NCI-H1930 (cell line): ENCODE results near the gene EVA1C.
"Not testable (repeated sequence)": the region's sequence is repeated elsewhere in the genome, so short reads cannot be mapped to it uniquely, and the experiment has no call there.

Experiments used
- DNase-seq, 2 experiments: peaks; one replicate each; lab custom pipeline; 2025; lab: John Stamatoyannopoulos, UW

The EVA1C gene

DNA sequence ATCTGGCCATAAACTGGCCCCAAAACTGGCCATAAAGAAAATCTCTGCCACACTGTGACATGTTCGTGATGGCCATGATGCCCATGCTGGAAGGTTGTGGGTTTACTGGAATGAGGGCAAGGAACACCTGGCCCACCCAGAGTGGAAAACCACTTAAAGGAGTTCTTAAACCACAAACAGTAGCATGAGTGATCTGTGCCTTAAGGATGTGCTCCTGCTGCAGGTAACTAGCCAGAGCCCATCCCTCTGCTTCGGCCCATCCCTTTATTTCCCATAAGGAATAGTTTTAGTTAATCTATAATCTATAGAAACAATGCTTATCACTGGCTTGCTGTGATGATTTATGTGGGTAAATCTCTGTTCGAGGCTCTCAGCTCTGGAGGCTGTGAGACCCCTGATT, 50.1 kb downstream of the EVA1C start:
- not testable (repeated sequence) for DNase-seq

DNA sequence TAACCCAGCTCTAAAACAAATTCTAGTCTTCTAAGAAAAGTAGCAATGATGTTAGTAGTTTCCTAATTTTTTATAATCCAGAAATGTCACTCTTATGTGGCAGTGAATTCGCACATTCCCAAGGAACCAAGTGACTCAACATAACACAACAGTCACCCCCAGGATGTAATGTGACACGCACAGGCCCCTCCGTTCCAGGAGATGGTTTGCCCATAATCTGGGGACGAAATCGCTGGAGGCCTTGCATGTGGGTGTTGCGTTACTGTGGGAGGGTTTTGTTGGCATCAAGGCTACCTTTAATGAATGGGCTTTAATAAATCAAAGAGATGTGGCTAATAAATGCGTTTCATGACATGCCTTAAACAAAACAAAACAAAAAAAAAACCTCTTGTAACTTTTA, 50.9 kb downstream of the EVA1C start:
- no peak for DNase-seq

DNA sequence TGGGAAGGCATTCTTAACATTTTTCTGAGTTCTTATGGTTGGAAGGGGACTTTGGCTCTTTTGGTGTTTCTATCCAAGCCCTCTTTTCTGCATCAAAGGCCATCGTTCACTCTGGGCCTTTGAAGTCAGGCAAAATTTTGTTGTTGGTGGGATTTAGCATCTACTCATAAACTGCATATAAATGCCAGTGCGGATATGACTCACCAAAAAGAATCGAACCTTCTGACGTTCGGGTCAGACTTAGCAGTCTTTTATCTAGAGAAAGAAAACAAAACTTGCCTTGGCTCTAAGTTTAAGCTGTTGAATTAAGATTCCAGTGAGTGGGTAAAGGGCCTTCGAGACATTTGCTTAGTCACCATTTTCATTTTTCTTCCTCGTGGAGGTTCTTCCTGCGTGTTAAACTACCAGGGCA, 51.4 kb downstream of the EVA1C start:
- DNase-seq = no peak

DNA sequence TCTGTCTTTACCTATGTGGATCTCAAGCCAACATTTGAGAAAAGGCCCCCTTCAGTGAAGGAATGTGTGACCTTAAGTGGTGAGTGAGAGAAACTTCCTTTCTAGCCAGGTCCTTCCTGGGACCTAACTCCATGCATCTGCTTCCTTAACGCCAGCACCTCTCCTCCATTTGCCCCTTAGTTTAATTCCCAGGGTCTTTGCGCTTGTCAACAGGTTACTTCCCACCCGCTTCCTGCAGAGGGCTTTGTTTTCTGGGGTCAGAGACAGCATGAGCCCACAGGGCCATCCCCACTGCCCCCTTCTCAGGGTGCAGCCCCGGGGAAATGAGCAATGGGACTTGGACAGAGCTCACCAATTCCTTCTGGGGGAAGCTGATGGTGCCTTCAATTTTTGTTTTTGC, 54.8 kb downstream of the EVA1C start:
- no peak for DNase-seq

DNA sequence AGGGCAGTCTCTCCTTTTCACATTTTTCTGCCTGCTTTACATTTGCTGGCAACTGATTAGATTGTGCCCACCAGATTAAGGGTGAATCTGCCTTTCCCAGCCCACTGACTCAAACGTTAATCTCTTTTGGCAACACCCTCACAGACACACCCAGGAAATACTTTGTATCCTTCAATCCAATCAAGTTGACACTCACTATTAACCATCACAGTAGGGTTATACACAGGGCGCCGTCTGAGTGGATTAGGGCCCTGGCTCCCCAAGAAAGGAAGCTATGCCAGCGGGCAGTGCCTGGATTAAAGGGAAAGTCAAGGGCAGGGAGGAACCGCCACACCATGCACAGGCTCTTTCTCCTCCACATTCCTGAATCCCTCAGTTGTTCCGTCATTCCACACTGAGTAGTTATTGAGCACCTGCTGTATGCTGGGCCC, 56.2 kb downstream of the EVA1C start:
- no peak for DNase-seq

DNA sequence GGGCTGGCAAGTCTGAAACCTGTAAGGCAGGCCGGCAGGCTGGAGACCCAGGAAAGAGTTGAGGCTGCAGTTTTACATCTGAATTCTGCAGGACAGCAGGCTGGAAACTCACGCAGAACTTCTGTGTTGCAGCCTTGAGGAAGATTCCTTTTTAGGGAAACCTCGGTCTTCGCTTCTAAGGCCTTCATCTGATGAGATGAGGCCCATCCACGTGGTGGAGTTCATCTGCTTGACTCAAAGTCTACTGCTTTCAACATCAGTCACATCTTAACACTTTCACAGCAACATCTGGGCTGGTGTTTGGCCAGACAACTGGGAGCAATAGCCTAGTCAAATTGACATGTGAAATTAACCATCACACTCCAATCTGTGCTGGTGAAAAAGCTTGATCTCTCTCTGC, 57.1 kb downstream of the EVA1C start:
- no peak for DNase-seq

DNA sequence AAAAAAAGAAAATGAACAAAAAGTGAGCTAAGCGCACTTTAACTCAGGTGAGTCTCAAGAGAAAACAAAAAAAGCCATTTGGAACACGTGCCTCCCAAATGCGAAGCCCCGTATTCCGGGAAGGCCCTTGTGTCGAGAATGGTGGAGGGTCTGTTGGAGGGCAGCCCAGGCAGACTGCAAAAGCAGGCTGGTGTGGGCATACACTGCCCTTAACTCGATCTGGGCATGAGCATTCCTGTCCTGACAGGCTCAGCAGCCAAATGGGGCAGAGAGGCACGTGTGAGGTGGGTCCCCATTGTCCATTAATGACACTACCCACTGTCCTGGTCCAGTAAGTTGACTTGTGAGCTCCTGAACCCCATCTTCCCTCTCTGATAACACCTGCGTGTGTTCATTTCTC, 57.7 kb downstream of the EVA1C start:
- no peak for DNase-seq

DNA sequence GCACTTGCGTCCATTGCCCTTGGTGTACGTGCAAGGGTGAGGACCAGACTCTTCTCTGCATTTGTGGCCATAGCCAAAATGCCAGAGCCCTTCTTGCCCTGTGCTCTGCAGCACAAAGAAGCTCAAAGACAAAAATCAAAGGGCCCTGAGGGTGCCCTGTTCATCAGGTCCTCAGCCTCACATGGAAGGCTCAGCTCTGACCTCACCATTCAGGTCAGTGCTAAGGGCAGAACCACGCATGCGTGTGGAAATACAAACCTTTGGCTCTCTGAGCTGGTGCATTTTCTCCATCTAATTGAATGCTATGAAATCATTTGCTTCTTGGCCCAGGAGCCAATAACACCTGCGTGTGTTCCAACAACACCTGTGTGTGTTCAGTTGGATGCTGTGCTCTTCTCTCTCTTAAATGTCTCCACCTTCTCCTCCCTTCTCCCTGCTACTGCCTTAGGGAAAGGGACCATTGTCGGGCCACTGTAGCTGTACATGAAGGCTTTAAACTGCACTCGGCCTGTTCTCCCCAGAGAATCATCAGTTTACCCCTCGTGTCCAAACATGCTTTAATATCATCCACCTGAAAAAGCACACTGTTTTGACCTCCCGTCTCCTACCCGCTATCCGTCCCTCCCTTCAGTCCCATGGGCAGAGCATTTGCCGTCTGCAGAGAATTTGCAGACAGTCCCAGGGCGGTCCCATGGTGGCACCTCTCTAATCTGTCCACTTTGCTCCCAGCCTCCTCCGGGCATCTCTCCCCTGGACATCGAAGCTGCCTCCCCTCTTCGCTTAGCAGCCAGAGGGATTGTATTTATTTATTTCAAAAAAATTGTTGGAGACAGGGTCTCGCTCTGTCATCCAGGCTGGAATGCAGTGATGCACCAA, 60.6 kb downstream of the EVA1C start:
- DNase-seq = no peak

DNA sequence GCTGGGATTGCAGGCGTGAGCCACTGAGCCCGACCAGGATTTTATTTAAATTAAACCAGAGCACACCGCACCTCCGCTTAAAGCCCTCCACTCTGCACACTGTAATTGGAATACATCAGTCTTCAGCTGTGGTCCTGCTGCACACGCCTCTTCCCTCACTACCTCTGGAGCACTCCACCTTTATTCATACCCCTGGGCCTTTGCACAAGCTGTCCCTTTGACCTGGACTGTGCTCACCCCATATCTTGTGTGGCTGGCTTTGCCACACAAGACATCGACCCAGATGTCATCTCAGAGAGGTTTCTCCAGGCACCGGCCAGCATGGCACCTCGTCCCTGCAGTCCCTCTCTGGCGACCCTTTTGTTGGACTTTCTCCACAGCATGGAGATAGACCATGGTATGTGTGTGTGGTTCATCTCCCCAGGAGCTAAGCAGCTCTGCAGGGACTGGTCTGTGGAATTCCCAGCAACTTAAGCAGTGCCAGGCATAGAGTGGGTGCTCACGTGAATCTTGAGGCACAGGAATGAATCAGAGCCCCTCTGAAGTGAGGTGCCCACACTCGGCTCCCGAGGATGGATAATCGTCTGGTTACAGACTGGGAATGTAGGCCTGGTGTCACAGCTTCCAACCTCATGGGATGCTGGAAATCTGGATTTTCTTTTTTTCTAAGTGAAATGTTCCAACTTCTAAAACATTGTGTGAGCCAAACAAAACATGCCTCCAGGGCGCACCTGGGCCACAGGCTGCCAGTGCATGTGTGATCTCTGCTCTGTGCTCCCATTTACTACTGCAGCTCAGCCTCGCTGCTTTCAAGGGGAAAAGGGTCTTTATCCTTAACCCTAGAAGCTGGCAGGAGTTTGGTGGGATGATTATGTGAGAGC, 61.9 kb downstream of the EVA1C start:
- no peak for DNase-seq

DNA sequence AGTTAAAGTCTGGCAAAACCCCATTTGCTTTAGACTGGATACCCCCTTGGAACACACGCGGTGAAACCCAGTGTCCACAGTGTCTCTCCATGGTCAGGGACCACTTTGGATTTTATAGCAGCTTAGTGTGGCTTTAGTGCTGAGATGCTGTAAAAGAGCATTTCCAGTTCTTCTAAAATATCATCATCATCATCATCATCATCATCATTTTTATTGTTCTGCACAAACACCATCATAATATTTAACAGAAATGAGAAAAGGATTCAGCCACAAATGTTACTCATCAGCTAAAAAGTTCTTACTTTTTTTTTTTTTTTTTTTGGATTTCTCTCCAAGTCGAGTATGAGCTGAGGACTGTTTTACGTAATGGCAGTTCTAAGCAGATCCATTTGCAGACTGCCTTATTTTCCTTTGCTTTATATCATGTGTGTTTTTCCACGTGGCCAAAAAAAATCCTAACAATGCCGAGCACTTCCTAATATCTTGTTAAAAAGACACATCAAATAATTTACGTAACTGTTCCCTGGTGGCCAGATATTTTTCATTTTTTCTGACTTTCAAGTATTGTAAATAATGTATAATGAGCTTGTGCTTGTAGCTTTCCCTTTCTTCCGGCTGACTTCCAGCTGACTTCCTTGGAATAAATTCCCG, 62.8 kb downstream of the EVA1C start:
- no peak for DNase-seq

DNA sequence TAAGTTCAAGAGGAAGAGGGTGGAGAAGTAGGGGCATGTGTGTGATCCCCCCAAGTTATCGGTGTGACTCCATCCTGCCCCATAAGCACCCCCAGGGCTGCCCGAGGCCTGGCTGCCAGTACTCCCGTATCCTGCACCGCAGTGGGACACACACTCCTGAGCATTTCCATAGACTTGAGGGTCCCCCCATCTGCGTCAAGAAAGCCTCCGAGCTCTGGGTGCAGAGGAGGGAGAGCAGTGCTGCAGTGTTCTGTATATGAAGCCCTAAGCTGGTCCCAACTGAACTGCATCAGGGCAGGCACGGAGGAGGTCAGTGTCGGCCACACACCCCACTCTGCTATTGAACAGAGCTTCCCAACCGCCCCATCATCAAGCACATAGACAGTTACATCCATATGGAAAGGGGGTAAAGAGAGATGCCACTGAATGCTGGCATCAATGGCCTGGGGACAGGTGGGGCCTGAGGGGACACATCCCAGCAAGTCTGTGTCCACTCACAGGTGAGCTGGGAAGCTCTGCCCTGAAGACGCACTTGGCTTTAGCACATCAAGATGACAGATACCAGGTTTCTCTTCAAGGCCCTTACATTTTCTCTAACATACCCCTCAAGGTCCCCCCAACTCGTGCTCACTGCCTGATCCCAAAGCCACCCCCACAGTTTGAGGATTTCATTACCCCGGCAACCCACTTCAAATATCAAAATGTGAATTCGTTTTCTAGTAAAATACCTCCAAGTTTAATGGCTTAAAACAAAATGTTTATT, 64.3 kb downstream of the EVA1C start:
- no peak for DNase-seq

DNA sequence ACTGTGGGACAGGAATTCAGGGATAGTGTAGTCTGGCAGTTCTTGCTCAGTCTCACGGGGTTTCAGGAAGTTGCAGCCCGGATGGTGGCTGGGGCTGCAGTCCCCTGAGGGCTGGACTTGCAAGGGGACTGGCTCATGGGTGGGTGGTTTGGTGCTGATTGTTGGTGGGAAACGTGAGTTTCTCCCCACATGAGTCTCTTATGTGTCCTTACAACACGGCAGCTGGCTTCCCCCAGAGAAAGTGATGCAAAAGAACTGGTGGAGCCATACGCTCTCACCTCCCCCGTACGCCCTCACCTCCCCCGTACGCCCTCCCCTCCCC, 64.9 kb downstream of the EVA1C start:
- no peak for DNase-seq

DNA sequence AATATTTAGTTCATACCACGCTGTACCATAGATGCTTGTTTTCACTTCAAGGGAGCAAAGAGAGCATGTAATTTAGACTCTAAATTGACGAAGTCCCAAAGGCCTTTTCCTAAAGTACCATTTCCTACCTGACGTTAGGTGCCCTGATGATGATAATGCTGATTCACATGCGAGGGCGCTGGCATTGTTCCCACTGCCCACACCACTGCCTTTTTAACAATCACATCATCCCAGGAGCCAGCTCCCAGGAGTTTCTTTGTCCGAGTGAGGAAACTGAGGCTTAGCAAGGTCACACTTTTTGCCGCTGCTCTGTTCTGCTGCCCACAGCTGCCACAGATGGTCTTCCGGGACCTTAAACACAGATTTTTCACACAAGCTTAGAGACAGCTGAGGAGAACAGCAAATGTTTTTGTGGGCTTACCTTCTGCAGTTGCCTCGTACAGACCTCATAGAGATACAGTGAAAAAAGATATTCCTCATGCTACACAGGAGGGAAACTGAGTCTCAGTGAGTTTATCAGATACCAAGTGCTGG, 69.4 kb downstream of the EVA1C start:
- DNase-seq = no peak

DNA sequence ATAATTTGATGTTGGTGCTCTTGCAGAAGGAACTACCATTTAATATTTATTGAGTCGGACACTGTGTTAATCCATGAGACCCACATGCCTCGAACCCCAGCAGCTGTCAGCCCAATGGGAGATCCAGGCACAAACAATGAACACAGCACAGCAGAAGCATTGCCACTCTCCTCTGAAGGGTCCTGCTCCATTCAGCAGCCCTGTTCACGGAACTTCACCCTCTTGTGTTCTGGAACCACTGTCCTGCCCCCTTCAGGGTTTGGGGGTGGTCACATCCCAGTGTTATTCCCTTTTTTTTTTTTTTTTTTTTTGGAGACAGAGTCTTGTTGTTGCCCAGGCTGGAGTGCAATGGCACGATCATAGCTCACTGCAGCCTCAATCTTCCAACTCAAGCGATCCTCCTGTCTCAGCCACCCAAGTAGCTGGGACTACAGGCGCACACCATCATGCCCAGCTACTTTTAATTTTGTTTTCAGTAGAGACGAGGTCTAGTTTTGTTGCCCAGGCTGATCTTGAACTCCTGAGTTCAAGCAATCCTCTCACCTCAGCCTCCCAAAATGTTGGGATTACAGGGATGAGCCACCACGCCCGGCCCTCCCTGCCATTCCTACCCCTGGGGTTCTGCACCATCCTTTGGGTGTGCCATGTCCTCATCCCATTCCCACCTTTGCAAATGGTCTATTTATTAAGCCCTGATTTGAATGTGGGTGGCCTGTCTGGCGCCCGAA, 70.2 kb downstream of the EVA1C start:
- DNase-seq = no peak

DNA sequence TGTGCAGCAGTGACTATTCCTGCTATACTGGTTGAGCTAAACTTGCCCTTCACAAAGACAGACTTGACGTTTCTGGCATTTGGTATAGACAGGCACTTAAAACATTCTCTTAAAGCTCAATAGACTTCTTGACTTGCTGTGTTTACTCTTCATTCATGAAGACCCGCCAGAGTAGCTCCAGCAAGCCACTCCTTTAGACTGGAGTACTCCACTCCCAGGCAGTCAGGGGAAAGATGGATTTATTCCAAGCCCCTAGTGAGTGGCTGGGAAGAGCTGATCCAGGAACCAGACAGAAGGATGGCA, 70.7 kb downstream of the EVA1C start:
- DNase-seq = no peak

DNA sequence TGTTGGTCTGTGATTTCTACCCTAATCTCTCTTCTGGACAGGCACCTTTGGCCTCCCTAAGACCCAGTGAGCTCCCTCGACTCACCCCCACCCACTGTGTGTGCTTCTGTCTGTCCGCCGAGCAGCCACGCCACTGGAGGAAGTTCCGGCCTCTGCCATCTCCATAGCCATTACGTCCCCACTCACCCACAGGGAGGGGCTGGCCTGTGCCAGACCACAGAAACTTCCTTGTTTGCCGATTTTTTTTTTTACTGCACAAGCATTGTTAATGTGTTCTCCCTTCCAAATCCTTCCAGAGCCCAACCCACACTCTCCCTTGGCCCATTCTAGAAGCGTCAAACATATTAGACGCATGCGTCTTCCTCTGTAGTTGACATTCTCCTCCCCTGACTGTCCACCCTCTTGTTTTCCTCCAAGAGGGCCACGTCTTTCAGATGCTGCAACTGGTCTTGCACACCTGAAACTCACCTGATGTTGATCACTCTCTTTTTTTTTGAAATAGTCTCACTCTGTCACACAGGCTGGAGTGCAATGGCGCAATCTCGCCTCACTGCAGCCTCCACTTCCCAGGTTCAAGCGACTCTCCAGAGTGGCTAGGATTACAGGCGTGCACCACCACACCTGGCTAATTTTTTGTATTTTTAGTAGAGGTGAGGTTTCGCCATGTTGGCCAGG, 72.3 kb downstream of the EVA1C start:
- DNase-seq = no peak

DNA sequence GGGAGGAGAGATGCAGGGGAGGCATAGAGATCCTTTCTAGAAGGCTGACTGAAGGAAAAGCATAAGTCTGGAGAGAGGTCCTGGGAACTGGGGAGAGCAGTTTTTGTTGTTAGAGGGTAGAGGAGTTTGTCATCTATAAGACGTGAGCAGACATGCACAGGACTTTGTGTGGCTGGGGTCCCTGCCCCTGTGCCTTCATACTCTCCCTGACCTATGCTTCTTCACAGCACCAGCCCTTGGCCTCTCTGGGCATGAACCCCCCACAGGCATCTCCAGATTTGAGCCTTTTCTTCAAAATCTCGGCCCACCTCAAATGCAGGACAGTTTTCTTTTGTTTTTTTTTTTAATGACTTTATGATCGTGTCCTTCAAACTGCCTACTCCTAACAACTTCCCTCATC, 79.9 kb downstream of the EVA1C start:
- DNase-seq = no peak

DNA sequence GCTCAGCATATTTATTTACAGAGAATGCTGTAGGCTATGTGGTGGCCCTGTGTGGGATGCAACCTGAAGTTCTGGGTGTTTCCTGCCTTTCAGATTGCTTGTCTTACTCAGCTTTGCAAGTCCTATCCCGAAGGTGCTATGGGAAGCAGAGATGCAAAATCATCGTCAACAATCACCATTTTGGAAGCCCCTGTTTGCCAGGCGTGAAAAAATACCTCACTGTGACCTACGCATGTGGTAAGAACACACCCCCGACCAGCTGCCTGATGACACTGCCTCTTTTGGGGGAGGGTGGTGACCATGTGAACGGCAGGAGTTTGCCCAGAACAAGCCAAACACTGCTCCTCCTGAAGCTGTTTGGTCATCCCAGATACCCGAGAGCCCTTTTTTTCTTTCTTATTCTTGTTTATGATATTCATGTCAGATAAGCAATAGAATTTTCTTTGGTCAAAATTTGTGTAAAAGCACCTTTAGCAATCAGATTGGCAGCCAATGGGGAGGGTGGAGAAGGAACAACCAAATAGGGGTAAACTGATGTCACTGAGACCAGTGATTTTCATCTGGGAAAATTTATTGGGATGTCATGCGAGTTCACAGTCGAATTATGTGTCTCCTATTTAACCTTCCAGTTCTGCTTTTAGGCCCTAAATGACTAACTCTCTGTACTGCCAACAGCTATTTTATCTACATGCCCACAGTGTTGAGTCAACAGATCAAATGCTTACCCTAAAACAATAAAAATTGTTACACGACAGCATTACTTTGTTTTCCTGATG, 82.6 kb downstream of the EVA1C start:
- no peak for DNase-seq

DNA sequence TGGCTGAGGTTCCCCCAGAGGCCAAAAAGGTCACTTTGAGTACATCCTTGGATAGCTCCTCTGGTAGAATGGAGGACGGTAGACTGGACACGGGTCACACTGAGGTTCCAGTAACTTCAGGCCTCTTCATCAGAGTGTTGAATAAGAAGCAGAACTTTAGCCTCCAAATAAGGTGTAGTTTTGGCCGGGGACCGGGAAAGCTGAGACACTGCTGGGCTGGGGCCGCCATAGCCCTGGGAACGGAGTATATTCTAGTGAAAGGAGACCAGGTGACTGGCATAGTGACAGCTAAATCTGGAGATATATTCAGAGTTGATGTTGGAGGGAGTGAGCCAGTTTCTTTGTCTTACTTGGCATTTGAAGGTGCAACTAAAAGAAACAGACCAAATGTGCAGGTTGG, 84.1 kb downstream of the EVA1C start:
- DNase-seq = no peak
